Prostate gland (tissue), 2 donors: Measurements from ENCODE around the gene COTL1.

Experiments used
- POLR2AphosphoS5 ChIP-seq: sonication (generic); formaldehyde crosslinking; IDR thresholded peaks from one replicate; pipeline ENCODE4 v1.6.1; 2017; ENCODE audit warnings: antibody characterized with exemption
- TF ChIP-seq, protein P1 (sequence below), 4 experiments: fragments of 200-600 bp in 2 of 4; fragments of 450-650 bp in 2 of 4; sonication (generic) in 2 of 4; IDR thresholded peaks; 1 replicate in 3 of 4; 2 replicates in 1 of 4; pipeline ENCODE4 v1.5.1; 2016 to 2019; ENCODE audit warnings: antibody characterized with exemption in 4 of 4, mild to moderate bottlenecking in 2 of 4, moderate library complexity in 2 of 4

DNA sequence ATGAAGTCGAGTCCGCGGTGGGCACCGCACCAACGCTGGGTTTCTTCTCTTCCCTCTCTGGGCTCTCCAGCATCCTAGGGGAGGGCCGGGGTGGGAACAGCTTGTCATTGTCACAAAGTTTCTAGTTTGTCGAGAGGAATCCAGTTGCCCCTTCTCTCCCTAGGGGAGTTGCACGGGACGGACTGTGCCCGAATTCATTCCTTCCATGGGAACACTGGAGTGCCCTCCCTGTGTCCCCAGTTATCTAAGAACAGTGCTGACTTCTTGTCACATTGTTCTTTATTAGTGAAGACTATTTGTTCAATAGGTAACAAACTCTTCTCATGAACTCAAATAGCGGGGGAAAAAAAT is 31.6 kb upstream of the COTL1 start:
- TF ChIP-seq, protein P1, sequence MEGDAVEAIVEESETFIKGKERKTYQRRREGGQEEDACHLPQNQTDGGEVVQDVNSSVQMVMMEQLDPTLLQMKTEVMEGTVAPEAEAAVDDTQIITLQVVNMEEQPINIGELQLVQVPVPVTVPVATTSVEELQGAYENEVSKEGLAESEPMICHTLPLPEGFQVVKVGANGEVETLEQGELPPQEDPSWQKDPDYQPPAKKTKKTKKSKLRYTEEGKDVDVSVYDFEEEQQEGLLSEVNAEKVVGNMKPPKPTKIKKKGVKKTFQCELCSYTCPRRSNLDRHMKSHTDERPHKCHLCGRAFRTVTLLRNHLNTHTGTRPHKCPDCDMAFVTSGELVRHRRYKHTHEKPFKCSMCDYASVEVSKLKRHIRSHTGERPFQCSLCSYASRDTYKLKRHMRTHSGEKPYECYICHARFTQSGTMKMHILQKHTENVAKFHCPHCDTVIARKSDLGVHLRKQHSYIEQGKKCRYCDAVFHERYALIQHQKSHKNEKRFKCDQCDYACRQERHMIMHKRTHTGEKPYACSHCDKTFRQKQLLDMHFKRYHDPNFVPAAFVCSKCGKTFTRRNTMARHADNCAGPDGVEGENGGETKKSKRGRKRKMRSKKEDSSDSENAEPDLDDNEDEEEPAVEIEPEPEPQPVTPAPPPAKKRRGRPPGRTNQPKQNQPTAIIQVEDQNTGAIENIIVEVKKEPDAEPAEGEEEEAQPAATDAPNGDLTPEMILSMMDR (IDR thresholded peaks at IDR 0.05), result no peak
- TF ChIP-seq POLR2AphosphoS5, result no peak
